Naive thymus-derived CD4-positive, alpha-beta T cell (primary cell): ENCODE measurements around the gene RASL11B. TPM values are rescaled to one million over a fixed set of nuclear protein-coding genes. Genes with fewer than 3 reads are reported as not detected.

ENCODE experiments used
- ATAC-seq: fragments of 150-1000 bp; cut with Tn5 transposase; 2 replicates; pipeline ENCODE4 v1.10.0; 2021; ENCODE audit warnings: mild to moderate bottlenecking, moderate library complexity
- CTCF ChIA-PET: fragments of 350-600 bp; sonication (Branson Sonifier 250); formaldehyde crosslinking; loops from one replicate; lab custom pipeline; 2021; ENCODE audit warnings: antibody characterized with exemption; lab: Charles Lee
- POLR2A ChIA-PET: fragments of 350-600 bp; sonication (Branson Sonifier 250); formaldehyde crosslinking; loops from one replicate; lab custom pipeline; 2021; ENCODE audit warnings: antibody characterized with exemption, inconsistent platforms; lab: Charles Lee
- DNase-seq, 9 donors: peaks; one replicate each; pipeline versions ENCODE4 v3.0.0 to v3.0.0-alpha.2; 2020 to 2022; ENCODE audit warnings: mixed read lengths in 1 of 9
- H3K27ac ChIP-seq: one replicate; pipeline ENCODE4 v1.7.0; 2013; ENCODE audit warnings: mild to moderate bottlenecking, low read depth, low read length, moderate library complexity
- H3K27me3 ChIP-seq, 2 donors: one replicate each; pipeline ENCODE4 v1.7.0; 2013; ENCODE audit warnings: low read length in 2 of 2, mild to moderate bottlenecking in 2 of 2, moderate library complexity in 2 of 2; ENCODE audit not compliant: control insufficient read depth in 2 of 2, insufficient read depth in 2 of 2
- H3K36me3 ChIP-seq, 3 experiments: 1 replicate in 2 of 3; 2 replicates in 1 of 3; pipeline ENCODE4 v1.7.0; 2013; ENCODE audit warnings: low read length in 3 of 3, mild to moderate bottlenecking in 3 of 3, moderate library complexity in 1 of 3; ENCODE audit not compliant: insufficient read depth in 3 of 3, control insufficient read depth in 2 of 3
- H3K4me1 ChIP-seq, 2 donors: one replicate each; pipeline ENCODE4 v1.7.0; 2013; ENCODE audit warnings: low read length in 2 of 2, mild to moderate bottlenecking in 2 of 2, moderate library complexity in 1 of 2; ENCODE audit not compliant: control insufficient read depth in 2 of 2, insufficient read depth in 2 of 2
- H3K4me3 ChIP-seq: 2 replicates; pipeline ENCODE4 v1.7.0; 2013; ENCODE audit warnings: mild to moderate bottlenecking, low read length
- H3K9me3 ChIP-seq, 3 experiments: 1 replicate in 2 of 3; 2 replicates in 1 of 3; pipeline ENCODE4 v1.7.0; 2013; ENCODE audit warnings: low read length in 3 of 3; ENCODE audit not compliant: control insufficient read depth in 2 of 3
- H3K27ac Mint-ChIP-seq, 9 donors: one replicate each; pipeline ENCODE4 v1.8.0; 2020 to 2022; ENCODE audit warnings: mixed read lengths in 9 of 9, mild to moderate bottlenecking in 8 of 9, moderate library complexity in 5 of 9, inconsistent platforms in 2 of 9
- H3K27me3 Mint-ChIP-seq, 5 donors: one replicate each; pipeline ENCODE4 v1.8.0; 2021 to 2022; ENCODE audit warnings: mixed read lengths in 5 of 5, mild to moderate bottlenecking in 1 of 5
- H3K36me3 Mint-ChIP-seq, 5 donors: one replicate each; pipeline ENCODE4 v1.8.0; 2020 to 2022; ENCODE audit warnings: mixed read lengths in 5 of 5, mild to moderate bottlenecking in 3 of 5, inconsistent platforms in 1 of 5
- H3K4me1 Mint-ChIP-seq, 7 donors: one replicate each; pipeline ENCODE4 v1.8.0; 2020 to 2022; ENCODE audit warnings: mixed read lengths in 7 of 7, mild to moderate bottlenecking in 3 of 7, inconsistent platforms in 1 of 7
- H3K4me3 Mint-ChIP-seq, 10 donors: one replicate each; pipeline ENCODE4 v1.8.0; 2020 to 2022; ENCODE audit warnings: mild to moderate bottlenecking in 10 of 10, mixed read lengths in 10 of 10, moderate library complexity in 6 of 10, inconsistent platforms in 2 of 10
- H3K9me3 Mint-ChIP-seq, 11 donors: one replicate each; pipeline ENCODE4 v1.8.0; 2020 to 2022; ENCODE audit warnings: mixed read lengths in 11 of 11, mild to moderate bottlenecking in 4 of 11, inconsistent platforms in 1 of 11, moderate library complexity in 1 of 11
- intact Hi-C, 2 donors: fragments of 100-400 bp; cut with micrococcal nuclease; formaldehyde crosslinking; loops; one replicate each; pipeline ENCODE4 v1.15.1; 2023
- polyA plus RNA-seq, 2 donors: library from polyadenylated mRNA; unstranded; fragments of 300-500 nt; fragmentation: Illumina TruSeq; gene quantifications; one replicate each; pipeline ENCODE4 v1.2.3, GENCODE V29; 2021
- total RNA-seq, 6 experiments: library from RNA in 5 of 6; stranded (reverse) in 5 of 6; gene quantifications; 1 replicate in 5 of 6; 2 replicates in 1 of 6; pipeline ENCODE4 v1.2.3 and lab custom pipeline; 2021 to 2026

The RASL11B gene
- total and polyA plus RNA-seq, 7 experiments from 2014 or later: 0.11 to 0.41 TPM; not detected in 5

GRCh38 chr4:52837716-52838558, 24.2 kb upstream of the RASL11B start:
- Mint-ChIP-seq H3K27ac (no peak overlapping the region), H3K4me1 (no peaks in the 10 kb centered on the region), H3K9me3 (peaks cover 0 to 3% (median 0%) of the 10 kb centered on the region in 11 donors), H3K4me3 (no peak overlapping the region), H3K27me3 (peaks cover 0 to 15% (median 6%) of the 10 kb centered on the region in 5 donors), H3K36me3 (no peaks in the 10 kb centered on the region)
- ATAC-seq (no peak), DNase-seq (no peak)
- Histone ChIP-seq H3K27me3 (no peaks in the 10 kb centered on the region), H3K4me1 (no peaks in the 10 kb centered on the region), H3K36me3 (no peaks in the 10 kb centered on the region), H3K9me3 (no peaks in the 10 kb centered on the region), H3K4me3 (no peak overlapping the region), H3K27ac (no peak overlapping the region)
- POLR2A ChIA-PET: no interaction called here
- CTCF ChIA-PET: no interaction called here
- intact Hi-C loops: no loop called here

GRCh38 chr4:52838729-52839586, 23.2 kb upstream of the RASL11B start:
- no peak overlapping the region for H3K27ac Mint-ChIP-seq
- Histone ChIP-seq H3K4me1 (no peaks in the 10 kb centered on the region), H3K4me3 (no peak overlapping the region), H3K27me3 (no peaks in the 10 kb centered on the region), H3K9me3 (no peaks in the 10 kb centered on the region), H3K27ac (no peak overlapping the region), H3K36me3 (no peaks in the 10 kb centered on the region)
- H3K4me1 Mint-ChIP-seq: peaks cover 0 to 3% (median 0%) of the 10 kb centered on the region in 7 donors
- ATAC-seq (no peak), DNase-seq (no peak)
- no peak overlapping the region for H3K4me3 Mint-ChIP-seq
- intact Hi-C loops: no loop called here
- peaks cover 0 to 9% (median under 1%) of the 10 kb centered on the region in 5 donors for H3K27me3 Mint-ChIP-seq
- H3K9me3 Mint-ChIP-seq: peaks cover 0 to 2% (median 0%) of the 10 kb centered on the region in 11 donors
- POLR2A ChIA-PET: no interaction called here
- no peaks in the 10 kb centered on the region for H3K36me3 Mint-ChIP-seq
- CTCF ChIA-PET: no interaction called here

GRCh38 chr4:52840531-52841370, 21.4 kb upstream of the RASL11B start:
- H3K27ac Mint-ChIP-seq: no peak overlapping the region
- peaks cover 0 to 4% (median 0%) of the 10 kb centered on the region in 7 donors for H3K4me1 Mint-ChIP-seq
- no peaks in the 10 kb centered on the region for H3K36me3 ChIP-seq
- H3K4me3 ChIP-seq: no peak overlapping the region
- no peaks in the 10 kb centered on the region for H3K27me3 ChIP-seq
- no peak overlapping the region for H3K4me3 Mint-ChIP-seq
- DNase-seq (no peak), ATAC-seq (no peak)
- H3K27me3 Mint-ChIP-seq: peaks cover 0 to 7% (median 0%) of the 10 kb centered on the region in 5 donors
- no peaks in the 10 kb centered on the region for H3K9me3 ChIP-seq
- ChIA-PET CTCF (no interaction called here), POLR2A (no interaction called here)
- intact Hi-C loops: no loop called here
- H3K36me3 Mint-ChIP-seq: no peaks in the 10 kb centered on the region
- H3K9me3 Mint-ChIP-seq: peaks cover 0 to 2% (median 0%) of the 10 kb centered on the region in 11 donors
- no peak overlapping the region for H3K27ac ChIP-seq
- H3K4me1 ChIP-seq: no peaks in the 10 kb centered on the region

GRCh38 chr4:52841682-52842456, 20.2 kb upstream of the RASL11B start:
- ChIA-PET CTCF (no interaction called here), POLR2A (no interaction called here)
- peaks cover 0 to 2% (median 0%) of the 10 kb centered on the region in 11 donors for H3K9me3 Mint-ChIP-seq
- H3K4me1 Mint-ChIP-seq: peaks cover 0 to 4% (median 0%) of the 10 kb centered on the region in 7 donors
- DNase-seq (no peak), ATAC-seq (no peak)
- peaks cover 0 to 7% (median 0%) of the 10 kb centered on the region in 5 donors for H3K27me3 Mint-ChIP-seq
- intact Hi-C loops: no loop called here
- Histone ChIP-seq H3K27ac (no peak overlapping the region), H3K4me3 (no peak overlapping the region), H3K36me3 (no peaks in the 10 kb centered on the region), H3K9me3 (no peaks in the 10 kb centered on the region), H3K4me1 (no peaks in the 10 kb centered on the region), H3K27me3 (no peaks in the 10 kb centered on the region)
- H3K27ac Mint-ChIP-seq: no peak overlapping the region
- no peaks in the 10 kb centered on the region for H3K36me3 Mint-ChIP-seq
- no peak overlapping the region for H3K4me3 Mint-ChIP-seq

- H3K36me3 Mint-ChIP-seq: no peaks in the 10 kb centered on the region
Measured at GRCh38 chr4:52842792-52843191, 19.3 kb upstream of the RASL11B start.

GRCh38 chr4:52843351-52843750, 18.8 kb upstream of the RASL11B start:
- Mint-ChIP-seq H3K27me3 (peaks cover 0 to 7% (median 0%) of the 10 kb centered on the region in 5 donors), H3K36me3 (no peaks in the 10 kb centered on the region), H3K4me3 (no peak overlapping the region), H3K4me1 (peaks cover 0 to 4% (median 0%) of the 10 kb centered on the region in 7 donors), H3K27ac (no peak overlapping the region), H3K9me3 (peaks cover 0 to 2% (median 0%) of the 10 kb centered on the region in 11 donors)
- POLR2A ChIA-PET: no interaction called here
- H3K4me3 ChIP-seq: no peak overlapping the region
- ATAC-seq (no peak), DNase-seq (no peak)
- no peak overlapping the region for H3K27ac ChIP-seq
- CTCF ChIA-PET: no interaction called here
- H3K27me3 ChIP-seq: no peaks in the 10 kb centered on the region
- H3K36me3 ChIP-seq: no peaks in the 10 kb centered on the region
- no peaks in the 10 kb centered on the region for H3K9me3 ChIP-seq
- intact Hi-C loops: no loop called here
- no peaks in the 10 kb centered on the region for H3K4me1 ChIP-seq

More at GRCh38 chr4:52842792-52843191, 19.3 kb upstream of the RASL11B start:
- Mint-ChIP-seq H3K4me1 (peaks cover 0 to 4% (median 0%) of the 10 kb centered on the region in 7 donors), H3K9me3 (peaks cover 0 to 2% (median 0%) of the 10 kb centered on the region in 11 donors), H3K4me3 (no peak overlapping the region), H3K27me3 (peaks cover 0 to 7% (median 0%) of the 10 kb centered on the region in 5 donors), H3K27ac (no peak overlapping the region)
- no peaks in the 10 kb centered on the region for H3K4me1 ChIP-seq
- intact Hi-C loops: no loop called here
- no peak overlapping the region for H3K4me3 ChIP-seq
- H3K27ac ChIP-seq: no peak overlapping the region
- no peak for DNase-seq
- no peaks in the 10 kb centered on the region for H3K36me3 ChIP-seq
- POLR2A ChIA-PET: no interaction called here
- CTCF ChIA-PET: no interaction called here
- ATAC-seq: no peak
- H3K27me3 ChIP-seq: no peaks in the 10 kb centered on the region
- H3K9me3 ChIP-seq: no peaks in the 10 kb centered on the region
